MM.1S (cell line): ENCODE measurements around the gene SLC51B.

Source experiments
- DNase-seq: peaks from one replicate; pipeline ENCODE4 v3.0.0-alpha.2; 2015
- H2AFZ ChIP-seq: fragments of 300-600 bp; sonication (generic); 2 replicates; pipeline ENCODE4 v1.6.0; 2016; ENCODE audit warnings: antibody characterized with exemption, low read length
- H3F3A ChIP-seq: fragments of 300-600 bp; sonication (generic); 2 replicates; pipeline ENCODE4 v1.6.1; 2016; ENCODE audit warnings: mild to moderate bottlenecking, antibody characterized with exemption, low read length, moderate library complexity, mixed read lengths; ENCODE audit not compliant: insufficient read depth
- H3K27ac ChIP-seq: fragments of 300-600 bp; sonication (generic); 2 replicates; pipeline ENCODE4 v1.5.1; 2016; ENCODE audit warnings: mild to moderate bottlenecking, low read length
- H3K27me3 ChIP-seq: fragments of 300-600 bp; sonication (generic); replicated peaks from 2 replicates; pipeline ENCODE4 v1.6.0; 2016; ENCODE audit warnings: low read length; ENCODE audit not compliant: insufficient read depth
- H3K36me3 ChIP-seq: fragments of 300-600 bp; sonication (generic); replicated peaks from 2 replicates; pipeline ENCODE4 v1.6.1; 2016; ENCODE audit warnings: mild to moderate bottlenecking, low read length, mixed read lengths; ENCODE audit not compliant: insufficient read depth
- H3K4me1 ChIP-seq: fragments of 300-600 bp; sonication (generic); 2 replicates; pipeline ENCODE4 v1.6.1; 2016; ENCODE audit warnings: low read length, mixed read lengths
- H3K4me2 ChIP-seq: fragments of 300-600 bp; sonication (generic); 2 replicates; pipeline ENCODE4 v1.6.0; 2016; ENCODE audit warnings: low read depth, low read length
- H3K4me3 ChIP-seq: fragments of 300-600 bp; sonication (generic); 2 replicates; pipeline ENCODE4 v1.5.1; 2016; ENCODE audit warnings: low read length, mixed read lengths
- H3K79me2 ChIP-seq: fragments of 300-600 bp; sonication (generic); 2 replicates; pipeline ENCODE4 v1.6.1; 2016; ENCODE audit warnings: mixed run types, low read length, mixed read lengths
- H3K9ac ChIP-seq: fragments of 300-600 bp; sonication (generic); 2 replicates; pipeline ENCODE4 v1.6.1; 2016; ENCODE audit warnings: low read length, mixed read lengths
- H3K9me2 ChIP-seq: fragments of 300-600 bp; sonication (generic); replicated peaks from 2 replicates; pipeline ENCODE4 v1.6.1; 2016; ENCODE audit warnings: mild to moderate bottlenecking, low read length, mixed read lengths; ENCODE audit not compliant: insufficient read depth
- H3K9me3 ChIP-seq: fragments of 300-600 bp; sonication (generic); replicated peaks from 2 replicates; pipeline ENCODE4 v1.6.1; 2016; ENCODE audit warnings: mild to moderate bottlenecking, low read length, mixed read lengths; ENCODE audit not compliant: insufficient read depth
- H4K20me1 ChIP-seq: fragments of 300-600 bp; sonication (generic); 2 replicates; pipeline ENCODE4 v1.6.1; 2016; ENCODE audit warnings: mild to moderate bottlenecking, low read length, moderate library complexity, mixed read lengths; ENCODE audit not compliant: insufficient read depth
- EZH2 ChIP-seq: fragments of 300-600 bp; sonication (generic); optimal IDR thresholded peaks from 2 replicates; pipeline ENCODE3; 2017; ENCODE audit warnings: low read depth, mild to moderate bottlenecking, antibody characterized with exemption, low read length, mixed read lengths
- EZH2phosphoT487 ChIP-seq: fragments of 300-600 bp; sonication (generic); IDR thresholded peaks from 2 replicates; pipeline ENCODE4 v1.6.1; 2018; ENCODE audit warnings: antibody characterized with exemption, low read length
- TF ChIP-seq, protein P1 (sequence below): fragments of 300-600 bp; sonication (generic); IDR thresholded peaks from 2 replicates; pipeline ENCODE4 v1.5.1; 2016; ENCODE audit warnings: antibody characterized with exemption, low read length, mixed read lengths

Gene SLC51B

DNA sequence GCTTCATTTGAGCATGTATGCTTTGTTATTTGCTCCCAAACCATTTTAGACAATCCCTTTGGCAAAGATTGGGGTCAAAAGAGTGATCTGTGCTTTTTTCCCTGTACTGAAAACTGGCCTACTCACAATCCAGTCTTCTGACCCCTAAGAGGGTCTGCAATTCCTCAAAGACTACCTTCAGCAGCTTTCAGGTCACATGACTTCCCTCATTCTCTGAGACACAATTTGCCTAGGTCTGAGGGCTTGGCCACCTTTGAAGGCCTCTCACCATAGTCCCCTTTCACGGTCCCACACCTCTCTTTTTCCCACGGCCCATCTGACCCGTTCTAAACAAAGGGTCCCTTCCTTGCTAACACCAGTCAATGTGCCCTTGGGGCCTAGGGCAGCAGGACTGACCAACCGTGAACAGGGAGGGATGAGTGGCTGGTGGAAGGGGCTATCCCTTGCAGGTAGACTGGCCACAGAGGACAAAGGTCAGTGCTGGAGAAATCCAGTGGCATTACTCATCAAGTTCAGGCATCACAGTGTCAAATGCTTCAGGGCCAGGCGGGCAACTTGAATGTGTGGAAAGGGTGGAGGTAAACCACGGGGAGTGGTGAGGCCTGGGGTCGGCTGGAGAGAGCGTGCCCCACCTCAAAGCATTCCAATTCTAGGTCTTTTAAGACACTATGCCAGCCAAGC is 11.8 kb downstream of the SLC51B start:
- Histone ChIP-seq H3K4me1 (peaks cover 22% of the 10 kb centered on the region), H2AFZ (no peak overlapping the region), H3K9me3 (no peaks in the 10 kb centered on the region), H4K20me1 (no peaks in the 10 kb centered on the region), H3K4me3 (no peak overlapping the region), H3K79me2 (no peaks in the 10 kb centered on the region), H3K9ac (no peak overlapping the region), H3K4me2 (no peak overlapping the region), H3K27me3 (no peaks in the 10 kb centered on the region), H3K36me3 (no peaks in the 10 kb centered on the region), H3F3A (peaks cover 20% of the 10 kb centered on the region), H3K9me2 (no peaks in the 10 kb centered on the region), H3K27ac (no peak overlapping the region)
- TF ChIP-seq EZH2 (no peak), EZH2phosphoT487 (no peak)
- TF ChIP-seq, protein P1, sequence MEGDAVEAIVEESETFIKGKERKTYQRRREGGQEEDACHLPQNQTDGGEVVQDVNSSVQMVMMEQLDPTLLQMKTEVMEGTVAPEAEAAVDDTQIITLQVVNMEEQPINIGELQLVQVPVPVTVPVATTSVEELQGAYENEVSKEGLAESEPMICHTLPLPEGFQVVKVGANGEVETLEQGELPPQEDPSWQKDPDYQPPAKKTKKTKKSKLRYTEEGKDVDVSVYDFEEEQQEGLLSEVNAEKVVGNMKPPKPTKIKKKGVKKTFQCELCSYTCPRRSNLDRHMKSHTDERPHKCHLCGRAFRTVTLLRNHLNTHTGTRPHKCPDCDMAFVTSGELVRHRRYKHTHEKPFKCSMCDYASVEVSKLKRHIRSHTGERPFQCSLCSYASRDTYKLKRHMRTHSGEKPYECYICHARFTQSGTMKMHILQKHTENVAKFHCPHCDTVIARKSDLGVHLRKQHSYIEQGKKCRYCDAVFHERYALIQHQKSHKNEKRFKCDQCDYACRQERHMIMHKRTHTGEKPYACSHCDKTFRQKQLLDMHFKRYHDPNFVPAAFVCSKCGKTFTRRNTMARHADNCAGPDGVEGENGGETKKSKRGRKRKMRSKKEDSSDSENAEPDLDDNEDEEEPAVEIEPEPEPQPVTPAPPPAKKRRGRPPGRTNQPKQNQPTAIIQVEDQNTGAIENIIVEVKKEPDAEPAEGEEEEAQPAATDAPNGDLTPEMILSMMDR = no peak
- no peak for DNase-seq

DNA sequence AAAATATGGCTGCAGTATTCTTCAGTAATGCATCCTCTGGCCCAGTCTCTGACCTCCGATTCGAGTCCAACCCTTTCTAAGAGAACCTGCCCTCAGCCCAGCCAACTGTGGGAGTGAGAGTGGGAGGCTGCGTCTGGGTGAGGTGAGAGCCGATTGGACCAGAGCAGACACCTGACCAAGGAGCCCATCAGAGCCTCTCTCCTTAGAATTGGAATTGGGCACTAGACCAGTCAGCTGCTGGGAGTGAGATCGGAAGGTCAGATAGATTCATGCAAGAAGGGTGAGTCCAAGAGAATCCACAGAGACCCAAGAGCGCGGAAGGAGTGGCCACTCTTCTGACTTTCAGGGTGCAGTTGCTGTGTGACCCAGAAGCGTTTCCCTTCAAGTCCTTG is 12.4 kb downstream of the SLC51B start:
- DNase-seq = no peak
- Histone ChIP-seq H2AFZ (no peak overlapping the region), H3K9me3 (no peaks in the 10 kb centered on the region), H3K4me2 (no peak overlapping the region), H3K27me3 (no peaks in the 10 kb centered on the region), H3F3A (peaks cover 15% of the 10 kb centered on the region), H3K4me1 (peaks cover 19% of the 10 kb centered on the region), H3K36me3 (no peaks in the 10 kb centered on the region), H3K4me3 (no peak overlapping the region), H4K20me1 (no peaks in the 10 kb centered on the region), H3K27ac (no peak overlapping the region), H3K79me2 (no peaks in the 10 kb centered on the region), H3K9me2 (no peaks in the 10 kb centered on the region), H3K9ac (no peak overlapping the region)
- TF ChIP-seq EZH2 (no peak), EZH2phosphoT487 (no peak)
- TF ChIP-seq, protein P1 = no peak

DNA sequence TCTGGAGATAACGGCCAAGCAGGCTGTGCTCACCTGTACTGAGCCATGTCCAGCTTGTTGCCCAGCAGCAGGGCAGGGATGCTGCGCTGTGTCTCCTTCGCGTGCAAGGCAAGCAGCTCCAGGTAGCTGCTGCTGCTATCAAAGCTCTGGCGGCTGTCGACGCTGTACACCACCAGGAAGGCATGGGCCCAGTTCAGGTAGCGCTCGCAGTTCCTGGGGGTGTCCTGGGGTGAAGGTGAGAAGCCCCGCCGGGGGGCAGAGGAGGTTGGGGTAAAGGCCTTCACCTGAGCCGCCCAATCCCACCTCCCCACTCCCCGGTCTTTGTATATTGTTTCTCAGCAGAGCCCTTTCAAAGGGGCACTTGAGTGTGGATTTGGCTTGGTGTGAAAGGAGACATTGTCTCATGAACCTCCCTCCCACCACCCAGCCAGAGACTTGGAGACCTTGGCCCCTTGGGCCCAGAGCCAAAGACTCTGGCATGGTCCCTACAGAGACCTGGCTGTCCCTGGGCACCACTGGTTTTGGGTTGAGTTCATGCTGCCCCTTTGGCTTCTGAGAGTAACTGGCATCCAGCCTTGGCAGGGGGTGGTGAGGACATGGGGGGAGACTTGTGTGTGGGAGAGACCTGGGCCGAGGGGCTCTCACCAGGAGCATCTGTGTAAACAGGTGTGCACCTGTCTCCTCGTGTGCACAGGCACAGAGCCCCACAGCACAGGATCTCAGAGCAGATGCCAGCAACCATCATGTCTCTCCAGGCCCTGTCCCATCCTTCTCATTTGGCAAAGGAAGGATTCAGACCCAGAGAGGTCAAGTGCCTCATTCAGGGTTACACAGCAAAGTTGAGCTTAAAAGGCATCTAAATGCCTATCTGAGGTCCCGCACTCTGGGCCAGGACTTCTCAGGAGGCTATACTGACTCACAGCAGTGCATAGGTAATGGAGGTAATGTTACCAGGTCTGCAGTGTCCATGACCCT is 13.5 kb downstream of the SLC51B start:
- Histone ChIP-seq H3K9ac (no peak overlapping the region), H3K36me3 (no peaks in the 10 kb centered on the region), H3K79me2 (no peaks in the 10 kb centered on the region), H3K4me1 (peaks cover 10% of the 10 kb centered on the region), H3K27ac (no peak overlapping the region), H2AFZ (no peak overlapping the region), H3K9me2 (no peaks in the 10 kb centered on the region), H3F3A (peaks cover 4% of the 10 kb centered on the region), H3K27me3 (no peaks in the 10 kb centered on the region), H3K4me3 (no peak overlapping the region), H3K9me3 (no peaks in the 10 kb centered on the region), H3K4me2 (no peak overlapping the region), H4K20me1 (no peaks in the 10 kb centered on the region)
- DNase-seq = no peak
- TF ChIP-seq, protein P1 = no peak
- TF ChIP-seq EZH2 = no peak
- TF ChIP-seq EZH2phosphoT487 = no peak
